Kidney epithelial cell (primary cell): Measurements from ENCODE around the gene FBXO34. TPM values are rescaled to one million over a fixed set of nuclear protein-coding genes. Genes with fewer than 3 reads are reported as not detected.
"Not testable (repeated sequence)": the region's sequence is repeated elsewhere in the genome, so short reads cannot be mapped to it uniquely, and the experiment has no call there.

ENCODE experiments used
- DNase-seq: peaks from one replicate; pipeline ENCODE4 v3.0.0-alpha.2; 2010; ENCODE audit warnings: low read depth
- H3K27me3 ChIP-seq: 2 replicates; pipeline ENCODE4 v1.6.0; 2011; ENCODE audit warnings: low read length; ENCODE audit not compliant: control insufficient read depth, insufficient read depth
- H3K36me3 ChIP-seq: 2 replicates; pipeline ENCODE4 v1.5.1; 2011; ENCODE audit warnings: low read length; ENCODE audit not compliant: control insufficient read depth, insufficient read depth
- H3K4me3 ChIP-seq: 2 replicates; pipeline ENCODE4 v1.5.1; 2011; ENCODE audit warnings: low read depth, mild to moderate bottlenecking, control low read depth, low read length
- CTCF ChIP-seq: IDR thresholded peaks from 2 replicates; pipeline ENCODE4 v1.5.1; 2011; ENCODE audit warnings: mild to moderate bottlenecking, moderate library complexity, low read length, control low read depth, inconsistent platforms; ENCODE audit not compliant: insufficient read depth, poor library complexity, severe bottlenecking
- total RNA-seq: library from RNA; depleted of rRNA; stranded (reverse); fragments of >200 nt; gene quantifications from 2 replicates; pipeline ENCODE4 v1.2.3, GENCODE V29; 2015

Gene FBXO34
- total RNA-seq, 1 donor from 2014 or later = 18.4 TPM

- H3K27me3 ChIP-seq = no peaks in the 10 kb centered on the region
- H3K4me3 ChIP-seq = no peak overlapping the region
- no peak for DNase-seq
- no peak for TF ChIP-seq CTCF
- H3K36me3 ChIP-seq = no peaks in the 10 kb centered on the region
These were observed 64.9 kb downstream of the FBXO34 start for GRCh38 chr14:55336162-55336561.

- no peak for TF ChIP-seq CTCF
- Histone ChIP-seq H3K36me3 (no peaks in the 10 kb centered on the region), H3K4me3 (no peak overlapping the region), H3K27me3 (no peaks in the 10 kb centered on the region)
- DNase-seq = no peak
These were observed 65.5 kb downstream of the FBXO34 start for GRCh38 chr14:55336691-55337090.

GRCh38 chr14:55339770-55340169 lies 68.5 kb downstream of the FBXO34 start:
- no peak for DNase-seq
- TF ChIP-seq CTCF = no peak
- H3K36me3 ChIP-seq = no peaks in the 10 kb centered on the region
- no peak overlapping the region for H3K4me3 ChIP-seq
- H3K27me3 ChIP-seq = no peaks in the 10 kb centered on the region

- Histone ChIP-seq H3K36me3 (no peaks in the 10 kb centered on the region), H3K4me3 (no peak overlapping the region), H3K27me3 (no peaks in the 10 kb centered on the region)
- no peak for DNase-seq
- no peak for TF ChIP-seq CTCF
These were observed 69.3 kb downstream of the FBXO34 start for GRCh38 chr14:55340482-55340881.

- Histone ChIP-seq H3K36me3 (no peaks in the 10 kb centered on the region), H3K27me3 (no peaks in the 10 kb centered on the region)
These were observed 70.6 kb downstream of the FBXO34 start for GRCh38 chr14:55341781-55342180.

GRCh38 chr14:55344582-55345163 lies 73.5 kb downstream of the FBXO34 start:
- H3K36me3 ChIP-seq, H3K4me3 ChIP-seq, DNase-seq, H3K27me3 ChIP-seq: not testable (repeated sequence)

More at GRCh38 chr14:55341781-55342180, 70.6 kb downstream of the FBXO34 start:
- no peak overlapping the region for H3K4me3 ChIP-seq
- DNase-seq = no peak
- no peak for TF ChIP-seq CTCF
